GM19328 (cell line): Measurements from ENCODE around the gene TM9SF2.
"Not testable (repeated sequence)": the region's sequence is repeated elsewhere in the genome, so short reads cannot be mapped to it uniquely, and the experiment has no call there.

Experiments
- ATAC-seq: cut with Tn5 transposase; IDR thresholded peaks from one replicate; pipeline ENCODE4 v1.9.1; 2021; ENCODE audit warnings: mild to moderate bottlenecking, moderate library complexity; ENCODE audit not compliant: unreplicated experiment

The TM9SF2 gene

GRCh38 chr13:99528547-99528946 lies 27.3 kb downstream of the TM9SF2 start:
- no peak for ATAC-seq

- ATAC-seq = no peak
These were observed 34.8 kb downstream of the TM9SF2 start for GRCh38 chr13:99536023-99536422.

GRCh38 chr13:99540530-99540929 lies 39.3 kb downstream of the TM9SF2 start:
- no peak for ATAC-seq

- ATAC-seq = peak; percentile 99
These were observed 41.6 kb downstream of the TM9SF2 start for GRCh38 chr13:99542788-99543406.

GRCh38 chr13:99545361-99545760 lies 44.1 kb downstream of the TM9SF2 start:
- no peak for ATAC-seq

GRCh38 chr13:99545979-99546378 lies 44.7 kb downstream of the TM9SF2 start:
- ATAC-seq = no peak

GRCh38 chr13:99546878-99547277 lies 45.6 kb downstream of the TM9SF2 start:
- no peak for ATAC-seq

GRCh38 chr13:99548448-99548847 lies 47.2 kb downstream of the TM9SF2 start:
- peak; percentile 66 for ATAC-seq

GRCh38 chr13:99553033-99553432 lies 51.8 kb downstream of the TM9SF2 start:
- ATAC-seq = no peak

GRCh38 chr13:99555149-99555548 lies 53.9 kb downstream of the TM9SF2 start:
- ATAC-seq = no peak

GRCh38 chr13:99556867-99557443 lies 55.7 kb downstream of the TM9SF2 start:
- no peak for ATAC-seq

- no peak for ATAC-seq
These were observed 57.4 kb downstream of the TM9SF2 start for GRCh38 chr13:99558570-99559180.

- no peak for ATAC-seq
These were observed 58.3 kb downstream of the TM9SF2 start for GRCh38 chr13:99559560-99559959.

GRCh38 chr13:99563404-99563803 lies 62.1 kb downstream of the TM9SF2 start:
- ATAC-seq = no peak

GRCh38 chr13:99564386-99564785 lies 63.1 kb downstream of the TM9SF2 start:
- no peak for ATAC-seq

GRCh38 chr13:99565478-99566124 lies 64.3 kb downstream of the TM9SF2 start:
- ATAC-seq = no peak

GRCh38 chr13:99566125-99567083 lies 65.1 kb downstream of the TM9SF2 start:
- ATAC-seq = no peak

GRCh38 chr13:99568901-99569300 lies 67.6 kb downstream of the TM9SF2 start:
- not testable (repeated sequence) for ATAC-seq

GRCh38 chr13:99572131-99572530 lies 70.9 kb downstream of the TM9SF2 start:
- ATAC-seq = no peak

GRCh38 chr13:99572921-99573320 lies 71.6 kb downstream of the TM9SF2 start:
- ATAC-seq = no peak
